ENCODE measurements around the gene CCL15.

DNA sequence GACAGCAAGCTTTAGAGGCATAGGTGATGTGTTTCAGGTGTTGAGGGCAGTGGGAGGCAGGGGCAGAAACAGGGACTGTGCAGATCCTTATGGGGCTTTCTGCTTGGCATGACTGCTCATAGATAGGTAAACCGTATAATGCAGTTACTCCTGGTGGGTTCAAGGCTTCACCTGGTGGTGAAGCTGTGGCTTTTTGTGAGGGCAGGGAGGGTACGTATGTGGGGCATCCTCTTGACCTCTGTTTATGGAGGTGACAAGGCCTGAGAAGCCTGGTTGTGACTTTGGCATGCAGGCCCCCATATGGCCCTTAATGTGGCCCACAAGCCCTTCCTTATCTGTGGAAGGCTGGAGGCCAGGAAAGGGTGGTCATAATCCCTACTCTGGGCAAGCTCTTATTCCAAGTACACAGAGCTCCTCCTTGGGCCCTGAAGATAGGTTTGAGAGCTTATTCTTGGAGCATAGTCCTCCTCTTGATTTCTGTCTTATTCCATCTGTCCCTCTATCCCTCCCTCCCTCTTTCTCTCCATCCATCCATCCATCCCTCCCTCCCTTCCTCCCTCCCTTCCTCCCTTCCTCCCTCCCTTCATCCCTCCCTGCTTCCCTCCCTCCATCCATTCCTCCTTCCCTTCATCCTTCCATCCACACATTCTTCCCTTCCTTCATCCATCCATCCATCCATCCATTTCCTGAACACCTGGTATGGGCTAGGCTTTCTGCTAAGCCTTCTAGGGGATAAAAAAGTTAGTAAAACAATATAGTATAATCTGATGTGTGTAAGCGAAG lies 18.8 kb downstream of the CCL15 start:
- no peak for TF ChIP-seq EZH2 (IDR thresholded peaks at IDR 0.05)
- no peak for TF ChIP-seq POLR2AphosphoS5 (IDR thresholded peaks at IDR 0.05; ENCODE audit: borderline replicate concordance, low read depth, low read length)
